ENCODE measurements around the gene PIK3AP1. TPM values are rescaled to one million over a fixed set of nuclear protein-coding genes. Genes with fewer than 3 reads are reported as not detected.

Gene PIK3AP1
- polyA plus RNA-seq, 1 of the 3 experiments (the other 2 are of a cell fraction), result 0.07 TPM

DNA sequence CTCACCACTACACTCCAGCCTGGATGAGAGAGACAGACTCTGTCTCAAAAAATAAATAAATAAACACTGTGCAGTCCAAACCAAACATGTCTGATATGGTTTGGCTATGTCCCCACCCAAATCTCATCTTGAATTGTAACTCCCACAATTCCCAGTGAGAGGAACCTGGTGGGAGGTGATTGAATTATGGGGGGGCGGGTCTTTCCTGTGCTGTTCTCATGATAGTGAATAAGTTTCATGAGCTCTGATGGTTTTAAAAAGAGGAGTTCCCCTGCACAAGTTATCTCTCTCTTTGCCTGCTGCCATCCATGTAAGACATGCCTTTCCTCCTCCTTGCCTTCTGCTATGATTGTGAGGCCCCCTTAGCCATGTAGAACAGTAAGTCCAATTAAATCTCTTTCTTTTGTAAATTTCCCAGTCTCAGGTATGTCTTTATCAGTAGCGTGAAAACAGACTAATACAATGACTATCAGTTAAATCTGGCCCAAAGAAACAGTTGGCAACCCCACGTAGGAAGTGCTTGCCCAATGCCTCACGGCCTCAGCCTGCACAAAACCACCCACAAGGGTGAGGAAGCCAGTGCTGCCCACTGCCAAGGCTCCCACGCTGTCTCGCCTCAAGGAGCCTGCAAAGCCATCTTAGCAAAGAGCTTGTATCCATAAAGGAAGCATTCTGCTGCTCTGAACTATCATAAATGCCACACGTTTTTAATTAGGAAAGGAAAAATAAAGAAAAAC, 64.7 kb downstream of the PIK3AP1 start:
- no peaks in the 10 kb centered on the region for H3K9me3 ChIP-seq
- H3K9me2 ChIP-seq, result no peaks in the 10 kb centered on the region
- ChIA-PET CTCF (no interaction called here), POLR2A (no interaction called here)
- TF ChIP-seq FOSL2 (IDR thresholded peaks at IDR 0.05; ENCODE audit: borderline replicate concordance, low read depth) (no peak), REST (IDR thresholded peaks at IDR 0.05; ENCODE audit: low read depth, low read length) (no peak), IRF3 (IDR thresholded peaks at IDR 0.05; ENCODE audit: low read depth, low read length) (no peak)
- H3K4me1 ChIP-seq (ENCODE audit: control insufficient read depth in 1 of 2, insufficient read depth in 2 of 2, low read depth in 1 of 2, low read length in 1 of 2), result no peaks in the 10 kb centered on the region
- peaks cover under 1% of the 10 kb centered on the region; the same call in 1 of the 2 replicates for H3K27me3 ChIP-seq (ENCODE audit: insufficient read depth)
- no peak for DNase-seq
- H3K27ac ChIP-seq (ENCODE audit: low read depth in 2 of 2, low read length in 1 of 2), result no peak overlapping the region
- H2AFZ ChIP-seq (ENCODE audit: low read depth), result no peak overlapping the region
- no peaks in the 10 kb centered on the region for H3K79me2 ChIP-seq (ENCODE audit: insufficient read depth)
- no peaks in the 10 kb centered on the region for H3K36me3 ChIP-seq (replicated peaks in 1 of 2; ENCODE audit: control insufficient read depth in 1 of 2, insufficient read depth in 2 of 2, low read length in 1 of 2)
- no peak overlapping the region for H3K4me2 ChIP-seq
- no peak overlapping the region for H3K4me3 ChIP-seq (ENCODE audit: low read depth in 2 of 2, low read length in 1 of 2)
- no peak overlapping the region for H3K9ac ChIP-seq
- H4K20me1 ChIP-seq (ENCODE audit: insufficient read depth), result no peaks in the 10 kb centered on the region
- H3F3A ChIP-seq (replicated peaks; ENCODE audit: insufficient read depth), result no peaks in the 10 kb centered on the region
- 76% methylated on average over 7 of the region's 7 CpGs for WGBS (ENCODE audit: low lambda C conversion rate)

- Histone ChIP-seq H3K4me2 (no peak overlapping the region), H3K27ac (ENCODE audit: low read depth in 2 of 2, low read length in 1 of 2) (no peak overlapping the region), H4K20me1 (ENCODE audit: insufficient read depth) (no peaks in the 10 kb centered on the region), H2AFZ (ENCODE audit: low read depth) (no peak overlapping the region), H3K36me3 (replicated peaks in 1 of 2; ENCODE audit: control insufficient read depth in 1 of 2, insufficient read depth in 2 of 2, low read length in 1 of 2) (no peaks in the 10 kb centered on the region), H3K27me3 (ENCODE audit: insufficient read depth) (no peaks in the 10 kb centered on the region), H3K9me3 (no peaks in the 10 kb centered on the region), H3K9ac (no peak overlapping the region), H3K4me3 (ENCODE audit: low read depth in 2 of 2, low read length in 1 of 2) (no peak overlapping the region), H3F3A (replicated peaks; ENCODE audit: insufficient read depth) (no peaks in the 10 kb centered on the region), H3K9me2 (no peaks in the 10 kb centered on the region), H3K79me2 (ENCODE audit: insufficient read depth) (no peaks in the 10 kb centered on the region), H3K4me1 (ENCODE audit: control insufficient read depth in 1 of 2, insufficient read depth in 2 of 2, low read depth in 1 of 2, low read length in 1 of 2) (no peaks in the 10 kb centered on the region)
- ChIA-PET CTCF (interaction anchor here (1.1 to 2.6 kb wide), 2 partner anchors 11 to 12 kb away, joined by 5 to 9 read pairs; no protein-coding TSS in a partner anchor), POLR2A (no interaction called here)
- no peak for DNase-seq
- 79% methylated on average over 7 of the region's 8 CpGs for WGBS (ENCODE audit: low lambda C conversion rate)
- TF ChIP-seq MXI1 (IDR thresholded peaks at IDR 0.05; ENCODE audit: low read depth, low read length) (no peak), EZH2phosphoT487 (IDR thresholded peaks at IDR 0.05; ENCODE audit: borderline replicate concordance, low read depth) (no peak), FOSL2 (IDR thresholded peaks at IDR 0.05; ENCODE audit: borderline replicate concordance, low read depth) (no peak), MEF2A (IDR thresholded peaks at IDR 0.05; ENCODE audit: borderline replicate concordance, low read depth) (no peak), PBX3 (IDR thresholded peaks at IDR 0.05) (no peak), POLR2AphosphoS5 (IDR thresholded peaks at IDR 0.05; ENCODE audit: low read depth, low read length) (no peak), FOXJ3 (CRISPR knock-in tag; IDR thresholded peaks at IDR 0.05) (no peak), REST (IDR thresholded peaks at IDR 0.05; ENCODE audit: low read depth, low read length) (no peak), IRF3 (IDR thresholded peaks at IDR 0.05; ENCODE audit: low read depth, low read length) (no peak), TCF12 (IDR thresholded peaks at IDR 0.05) (no peak)
- TF ChIP-seq, protein P1, sequence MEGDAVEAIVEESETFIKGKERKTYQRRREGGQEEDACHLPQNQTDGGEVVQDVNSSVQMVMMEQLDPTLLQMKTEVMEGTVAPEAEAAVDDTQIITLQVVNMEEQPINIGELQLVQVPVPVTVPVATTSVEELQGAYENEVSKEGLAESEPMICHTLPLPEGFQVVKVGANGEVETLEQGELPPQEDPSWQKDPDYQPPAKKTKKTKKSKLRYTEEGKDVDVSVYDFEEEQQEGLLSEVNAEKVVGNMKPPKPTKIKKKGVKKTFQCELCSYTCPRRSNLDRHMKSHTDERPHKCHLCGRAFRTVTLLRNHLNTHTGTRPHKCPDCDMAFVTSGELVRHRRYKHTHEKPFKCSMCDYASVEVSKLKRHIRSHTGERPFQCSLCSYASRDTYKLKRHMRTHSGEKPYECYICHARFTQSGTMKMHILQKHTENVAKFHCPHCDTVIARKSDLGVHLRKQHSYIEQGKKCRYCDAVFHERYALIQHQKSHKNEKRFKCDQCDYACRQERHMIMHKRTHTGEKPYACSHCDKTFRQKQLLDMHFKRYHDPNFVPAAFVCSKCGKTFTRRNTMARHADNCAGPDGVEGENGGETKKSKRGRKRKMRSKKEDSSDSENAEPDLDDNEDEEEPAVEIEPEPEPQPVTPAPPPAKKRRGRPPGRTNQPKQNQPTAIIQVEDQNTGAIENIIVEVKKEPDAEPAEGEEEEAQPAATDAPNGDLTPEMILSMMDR (IDR thresholded peaks at IDR 0.05), result no peak
Measured at GRCh38 chr10:96651998-96652431, 68.3 kb downstream of the PIK3AP1 start.
